Hepatocyte (in vitro differentiated cells): ENCODE data around the gene GLRA3. TPM values are rescaled to one million over a fixed set of nuclear protein-coding genes. Genes with fewer than 3 reads are reported as not detected.

Source experiments
- DNase-seq: peaks from one replicate; pipeline ENCODE4 v3.0.0-alpha.2; 2016; ENCODE audit warnings: low spot score
- H2AFZ ChIP-seq: fragments of 200-600 bp; sonication (generic); 2 replicates; pipeline ENCODE4 v1.6.0; 2016; ENCODE audit warnings: antibody characterized with exemption, mild to moderate bottlenecking
- H3K27ac ChIP-seq: fragments of 200-600 bp; sonication (generic); 2 replicates; pipeline ENCODE4 v1.5.1; 2016; ENCODE audit warnings: mild to moderate bottlenecking
- H3K27me3 ChIP-seq: fragments of 200-600 bp; sonication (generic); 2 replicates; pipeline ENCODE4 v1.6.1; 2016
- H3K36me3 ChIP-seq: fragments of 200-600 bp; sonication (generic); replicated peaks from 2 replicates; pipeline ENCODE4 v1.5.1; 2016; ENCODE audit warnings: low read depth; ENCODE audit not compliant: insufficient read depth
- H3K4me1 ChIP-seq: fragments of 200-600 bp; sonication (generic); 2 replicates; pipeline ENCODE4 v1.5.1; 2016; ENCODE audit warnings: mild to moderate bottlenecking, moderate library complexity; ENCODE audit not compliant: insufficient read depth
- H3K4me2 ChIP-seq: fragments of 200-600 bp; sonication (generic); 2 replicates; pipeline ENCODE4 v1.6.0; 2016
- H3K4me3 ChIP-seq: fragments of 200-600 bp; sonication (generic); 2 replicates; pipeline ENCODE4 v1.5.1; 2016; ENCODE audit warnings: mild to moderate bottlenecking
- H3K79me2 ChIP-seq: fragments of 200-600 bp; sonication (generic); 2 replicates; pipeline ENCODE4 v1.6.0; 2017; ENCODE audit warnings: mild to moderate bottlenecking
- H3K9me2 ChIP-seq: fragments of 200-600 bp; sonication (generic); replicated peaks from 2 replicates; pipeline ENCODE4 v1.6.0; 2017; ENCODE audit warnings: mild to moderate bottlenecking; ENCODE audit not compliant: insufficient read depth
- H3K9me3 ChIP-seq: fragments of 200-600 bp; sonication (generic); 2 replicates; pipeline ENCODE4 v1.5.1; 2016; ENCODE audit warnings: low read depth, mild to moderate bottlenecking
- H4K20me1 ChIP-seq: fragments of 200-600 bp; sonication (generic); 2 replicates; pipeline ENCODE4 v1.6.0; 2016; ENCODE audit warnings: mild to moderate bottlenecking; ENCODE audit not compliant: insufficient read depth, poor library complexity, severe bottlenecking
- EZH2 ChIP-seq: fragments of 200-600 bp; sonication (generic); IDR thresholded peaks from 2 replicates; pipeline ENCODE4 v1.6.1; 2016; ENCODE audit warnings: antibody characterized with exemption, mild to moderate bottlenecking, borderline replicate concordance
- EZH2phosphoT487 ChIP-seq: fragments of 200-600 bp; sonication (generic); IDR thresholded peaks from one replicate; pipeline ENCODE4 v1.6.1; 2018; ENCODE audit warnings: antibody characterized with exemption, mild to moderate bottlenecking, low read depth, moderate library complexity; ENCODE audit not compliant: unreplicated experiment, severe bottlenecking
- WGBS: methylation state at CpG from one replicate; pipeline ENCODE4 v1.1.6; 2016; ENCODE audit warnings: low lambda C conversion rate; ENCODE audit errors: missing lambda C conversion rate; 5-methylcytosine and 5-hydroxymethylcytosine counted together
- polyA plus RNA-seq: library from polyadenylated mRNA; unstranded; fragments of >200 nt; fragmentation: Nextera tagmentation; extraction: Ambion mirVana; gene quantifications from 2 replicates; pipeline ENCODE4 v1.2.1, GENCODE V29; 2016
- total RNA-seq: library from RNA; depleted of rRNA; stranded (reverse); fragments of >200 nt; gene quantifications from 2 replicates; pipeline ENCODE4 v1.2.3, GENCODE V29; 2014
- TF ChIP-seq, protein P1 (sequence below): fragments of 200-600 bp; sonication (generic); IDR thresholded peaks from 2 replicates; pipeline ENCODE4 v1.5.1; 2016; ENCODE audit warnings: antibody characterized with exemption, mild to moderate bottlenecking; ENCODE audit not compliant: poor library complexity

GLRA3 gene
- total and polyA plus RNA-seq, 2 experiments from 2014 or later: 0.10 TPM; not detected in 1

DNA sequence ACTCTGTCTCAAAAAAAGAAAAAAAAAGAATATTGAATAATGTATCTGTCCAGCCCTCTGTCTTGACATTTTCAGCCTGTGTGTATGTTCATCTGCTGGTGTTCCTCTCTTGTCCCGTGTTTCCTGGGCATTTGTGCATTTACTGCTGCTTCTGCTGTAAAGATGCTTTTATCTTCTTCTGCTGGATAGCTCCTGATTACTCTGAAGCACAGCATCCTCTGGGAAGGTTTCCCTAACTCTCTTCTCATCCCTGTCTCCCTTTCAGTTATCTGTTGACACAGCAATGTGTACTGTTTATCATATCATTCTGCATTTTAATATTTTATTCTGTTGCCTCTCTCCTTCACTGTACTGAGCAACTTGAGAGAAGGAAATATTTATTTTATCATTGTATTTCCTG lies 232.5 kb downstream of the GLRA3 start:
- Histone ChIP-seq H3K27me3 (no peaks in the 10 kb centered on the region), H3K9me2 (no peaks in the 10 kb centered on the region), H3K79me2 (no peaks in the 10 kb centered on the region), H3K4me1 (no peaks in the 10 kb centered on the region), H3K27ac (no peak overlapping the region), H3K4me3 (no peak overlapping the region), H4K20me1 (no peaks in the 10 kb centered on the region), H3K4me2 (no peak overlapping the region), H3K9me3 (no peaks in the 10 kb centered on the region), H2AFZ (no peak overlapping the region), H3K36me3 (no peaks in the 10 kb centered on the region)
- 59% methylated on average over 1 of the region's 1 CpG for WGBS
- DNase-seq: no peak
- TF ChIP-seq EZH2phosphoT487: no peak
- TF ChIP-seq, protein P1, sequence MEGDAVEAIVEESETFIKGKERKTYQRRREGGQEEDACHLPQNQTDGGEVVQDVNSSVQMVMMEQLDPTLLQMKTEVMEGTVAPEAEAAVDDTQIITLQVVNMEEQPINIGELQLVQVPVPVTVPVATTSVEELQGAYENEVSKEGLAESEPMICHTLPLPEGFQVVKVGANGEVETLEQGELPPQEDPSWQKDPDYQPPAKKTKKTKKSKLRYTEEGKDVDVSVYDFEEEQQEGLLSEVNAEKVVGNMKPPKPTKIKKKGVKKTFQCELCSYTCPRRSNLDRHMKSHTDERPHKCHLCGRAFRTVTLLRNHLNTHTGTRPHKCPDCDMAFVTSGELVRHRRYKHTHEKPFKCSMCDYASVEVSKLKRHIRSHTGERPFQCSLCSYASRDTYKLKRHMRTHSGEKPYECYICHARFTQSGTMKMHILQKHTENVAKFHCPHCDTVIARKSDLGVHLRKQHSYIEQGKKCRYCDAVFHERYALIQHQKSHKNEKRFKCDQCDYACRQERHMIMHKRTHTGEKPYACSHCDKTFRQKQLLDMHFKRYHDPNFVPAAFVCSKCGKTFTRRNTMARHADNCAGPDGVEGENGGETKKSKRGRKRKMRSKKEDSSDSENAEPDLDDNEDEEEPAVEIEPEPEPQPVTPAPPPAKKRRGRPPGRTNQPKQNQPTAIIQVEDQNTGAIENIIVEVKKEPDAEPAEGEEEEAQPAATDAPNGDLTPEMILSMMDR: no peak
- TF ChIP-seq EZH2: no peak

- no peak overlapping the region for H3K27ac ChIP-seq
- 71% methylated on average over 4 of the region's 4 CpGs for WGBS
- no peak for DNase-seq
- no peaks in the 10 kb centered on the region for H3K9me3 ChIP-seq
- no peak overlapping the region for H3K4me3 ChIP-seq
- H4K20me1 ChIP-seq: no peaks in the 10 kb centered on the region
- no peaks in the 10 kb centered on the region for H3K79me2 ChIP-seq
- H2AFZ ChIP-seq: no peak overlapping the region
- no peaks in the 10 kb centered on the region for H3K9me2 ChIP-seq
- H3K4me1 ChIP-seq: no peaks in the 10 kb centered on the region
- no peaks in the 10 kb centered on the region for H3K36me3 ChIP-seq
- H3K27me3 ChIP-seq: no peaks in the 10 kb centered on the region
- no peak overlapping the region for H3K4me2 ChIP-seq
- TF ChIP-seq, protein P1: no peak
- no peak for TF ChIP-seq EZH2
- TF ChIP-seq EZH2phosphoT487: no peak
Measured at GRCh38 chr4:174595141-174595929, 233.7 kb downstream of the GLRA3 start.

DNA sequence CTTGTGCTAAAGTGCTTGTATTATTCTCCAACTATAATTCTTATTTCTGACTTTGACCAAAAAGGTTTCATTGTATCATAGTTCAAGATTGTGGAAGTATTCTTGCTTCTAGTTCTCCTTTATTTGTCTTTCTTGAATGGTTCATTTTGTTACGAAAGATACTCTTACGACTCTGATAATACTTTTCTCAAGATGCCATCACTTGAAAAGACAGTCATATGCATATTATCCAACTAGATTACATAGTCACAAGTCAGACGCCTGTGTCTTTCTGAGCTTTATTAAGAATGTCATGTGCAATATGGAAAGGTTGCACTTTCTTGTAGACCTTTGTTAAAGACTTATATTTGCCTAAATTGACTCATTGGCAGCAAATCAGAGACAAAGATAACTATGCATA lies 235.3 kb downstream of the GLRA3 start:
- H3K79me2 ChIP-seq: no peaks in the 10 kb centered on the region
- H3K27me3 ChIP-seq: no peaks in the 10 kb centered on the region
- no peaks in the 10 kb centered on the region for H3K9me3 ChIP-seq
- TF ChIP-seq EZH2 (no peak), EZH2phosphoT487 (no peak)
- TF ChIP-seq, protein P1: no peak
- no peaks in the 10 kb centered on the region for H4K20me1 ChIP-seq
- H3K4me3 ChIP-seq: no peak overlapping the region
- no peaks in the 10 kb centered on the region for H3K9me2 ChIP-seq
- no peaks in the 10 kb centered on the region for H3K36me3 ChIP-seq
- no peak overlapping the region for H2AFZ ChIP-seq
- no peaks in the 10 kb centered on the region for H3K4me1 ChIP-seq
- WGBS: 96% methylated on average over 3 of the region's 3 CpGs
- H3K4me2 ChIP-seq: no peak overlapping the region
- no peak for DNase-seq
- no peak overlapping the region for H3K27ac ChIP-seq
